ENCODE data around the gene CEP164.

CEP164 gene

GRCh38 chr11:117418737-117419481 lies 91.3 kb downstream of the CEP164 start:
- DNase-seq (ENCODE audit: low read depth in 1 of 2, low spot score in 1 of 2), result no peak

- no peak for DNase-seq (ENCODE audit: low read depth in 1 of 2, low spot score in 1 of 2)
Measured at GRCh38 chr11:117419482-117420142, 92.0 kb downstream of the CEP164 start.

- DNase-seq (ENCODE audit: low read depth in 1 of 2, low spot score in 1 of 2), result no peak
Measured at GRCh38 chr11:117420143-117420485, 92.5 kb downstream of the CEP164 start.

- no peak for DNase-seq (ENCODE audit: low read depth in 1 of 2, low spot score in 1 of 2)
Measured at GRCh38 chr11:117420598-117420997, 92.9 kb downstream of the CEP164 start.

GRCh38 chr11:117421041-117421440 lies 93.4 kb downstream of the CEP164 start:
- DNase-seq (ENCODE audit: low read depth in 1 of 2, low spot score in 1 of 2), result no peak

GRCh38 chr11:117421476-117421875 lies 93.8 kb downstream of the CEP164 start:
- no peak for DNase-seq (ENCODE audit: low read depth in 1 of 2, low spot score in 1 of 2)

- no peak for DNase-seq (ENCODE audit: low read depth in 1 of 2, low spot score in 1 of 2)
Measured at GRCh38 chr11:117423046-117423575, 95.5 kb downstream of the CEP164 start.

GRCh38 chr11:117424781-117425180 lies 97.1 kb downstream of the CEP164 start:
- no peak for DNase-seq (ENCODE audit: low read depth in 1 of 2, low spot score in 1 of 2)

GRCh38 chr11:117425679-117426296 lies 98.1 kb downstream of the CEP164 start:
- DNase-seq (ENCODE audit: low read depth in 1 of 2, low spot score in 1 of 2), result no peak

GRCh38 chr11:117426297-117426685 lies 98.6 kb downstream of the CEP164 start:
- DNase-seq (ENCODE audit: low read depth in 1 of 2, low spot score in 1 of 2), result peak; percentile 22 to 56

GRCh38 chr11:117426941-117427340 lies 99.3 kb downstream of the CEP164 start:
- no peak for DNase-seq (ENCODE audit: low read depth in 1 of 2, low spot score in 1 of 2)

GRCh38 chr11:117427356-117427874 lies 99.8 kb downstream of the CEP164 start:
- no peak for DNase-seq (ENCODE audit: low read depth in 1 of 2, low spot score in 1 of 2)

- no peak for DNase-seq (ENCODE audit: low read depth in 1 of 2, low spot score in 1 of 2)
Measured at GRCh38 chr11:117428186-117428855, 100.7 kb downstream of the CEP164 start.

- DNase-seq (ENCODE audit: low read depth in 1 of 2, low spot score in 1 of 2), result no peak
Measured at GRCh38 chr11:117428856-117429229, 101.2 kb downstream of the CEP164 start.

- no peak for DNase-seq (ENCODE audit: low read depth in 1 of 2, low spot score in 1 of 2)
Measured at GRCh38 chr11:117430293-117430955, 102.8 kb downstream of the CEP164 start.

- DNase-seq (ENCODE audit: low read depth in 1 of 2, low spot score in 1 of 2), result no peak
Measured at GRCh38 chr11:117431436-117431835, 103.8 kb downstream of the CEP164 start.

- no peak for DNase-seq (ENCODE audit: low read depth in 1 of 2, low spot score in 1 of 2)
Measured at GRCh38 chr11:117433717-117434116, 106.1 kb downstream of the CEP164 start.

GRCh38 chr11:117434481-117434880 lies 106.8 kb downstream of the CEP164 start:
- no peak for DNase-seq (ENCODE audit: low read depth in 1 of 2, low spot score in 1 of 2)

GRCh38 chr11:117435326-117435725 lies 107.7 kb downstream of the CEP164 start:
- no peak for DNase-seq (ENCODE audit: low read depth in 1 of 2, low spot score in 1 of 2)

- DNase-seq (ENCODE audit: low read depth in 1 of 2, low spot score in 1 of 2), result no peak
Measured at GRCh38 chr11:117437041-117437790, 109.6 kb downstream of the CEP164 start.
